ENCODE results near the gene COPB1.
A peak's percentile ranks its signal among the peaks of the same experiment; 100 is the strongest.

COPB1 gene

GRCh38 chr11:14499560-14500180, at the start of gene COPB1:
Gene COPB1 (minus strand): TSS chr11:14499811. CDS start chr11:14498928, 883 bp downstream.
- Histone ChIP-seq H4K20me1 (peaks cover 38% of the 10 kb centered on the region), H3K27me3 (no peaks in the 10 kb centered on the region), H3K27ac (peak within 1 kb of the TSS; percentile 68), H3K4me3 (peak within 1 kb of the TSS; percentile 82), H3K36me3 (peaks cover 48% of the 10 kb centered on the region), H3K9ac (peak within 1 kb of the TSS; percentile 84), H3K4me1 (peaks cover 21% of the 10 kb centered on the region), H3K4me2 (peak within 1 kb of the TSS; percentile 86), H3K9me3 (no peaks in the 10 kb centered on the region)
- no peak for TF ChIP-seq Cebpa-rat (IDR thresholded peaks at IDR 0.05)

- Histone ChIP-seq H3K36me3 (no peaks in the 10 kb centered on the region), H3K4me1 (no peaks in the 10 kb centered on the region), H3K9me3 (no peaks in the 10 kb centered on the region), H3K27me3 (no peaks in the 10 kb centered on the region), H3K4me3 (no peak overlapping the region), H4K20me1 (no peaks in the 10 kb centered on the region), H3K27ac (no peak overlapping the region), H3K4me2 (no peak overlapping the region), H3K9ac (no peak overlapping the region)
- no peak for TF ChIP-seq Cebpa-rat (IDR thresholded peaks at IDR 0.05)
These were observed 47.8 kb upstream of the COPB1 start for GRCh38 chr11:14547440-14547839.

- Histone ChIP-seq H3K4me1 (no peaks in the 10 kb centered on the region), H3K9ac (no peak overlapping the region), H3K27me3 (no peaks in the 10 kb centered on the region), H3K4me2 (no peak overlapping the region), H3K36me3 (no peaks in the 10 kb centered on the region), H3K27ac (no peak overlapping the region), H3K9me3 (no peaks in the 10 kb centered on the region), H3K4me3 (no peak overlapping the region), H4K20me1 (no peaks in the 10 kb centered on the region)
- TF ChIP-seq Cebpa-rat (IDR thresholded peaks at IDR 0.05) = no peak
These were observed 47.1 kb upstream of the COPB1 start for GRCh38 chr11:14546672-14547071.

- TF ChIP-seq Cebpa-rat (IDR thresholded peaks at IDR 0.05) = no peak
- Histone ChIP-seq H3K36me3 (no peaks in the 10 kb centered on the region), H3K27ac (no peak overlapping the region), H3K27me3 (no peaks in the 10 kb centered on the region), H3K4me2 (no peak overlapping the region), H3K4me3 (no peak overlapping the region), H4K20me1 (no peaks in the 10 kb centered on the region), H3K9me3 (no peaks in the 10 kb centered on the region), H3K9ac (no peak overlapping the region), H3K4me1 (peaks cover 8% of the 10 kb centered on the region)
These were observed 45.0 kb upstream of the COPB1 start for GRCh38 chr11:14544611-14545010.

- Histone ChIP-seq H3K4me1 (peaks cover 8% of the 10 kb centered on the region), H3K27ac (no peak overlapping the region), H3K9me3 (no peaks in the 10 kb centered on the region), H3K9ac (no peak overlapping the region), H4K20me1 (no peaks in the 10 kb centered on the region), H3K4me2 (no peak overlapping the region), H3K36me3 (no peaks in the 10 kb centered on the region), H3K27me3 (no peaks in the 10 kb centered on the region), H3K4me3 (no peak overlapping the region)
- no peak for TF ChIP-seq Cebpa-rat (IDR thresholded peaks at IDR 0.05)
These were observed 43.6 kb upstream of the COPB1 start for GRCh38 chr11:14543260-14543659.

- H3K36me3 ChIP-seq = no peaks in the 10 kb centered on the region
- no peak overlapping the region for H3K4me2 ChIP-seq
- H3K9ac ChIP-seq = no peak overlapping the region
These were observed 42.7 kb upstream of the COPB1 start for GRCh38 chr11:14542324-14542723.

GRCh38 chr11:14541192-14541947, 41.8 kb upstream of the COPB1 start:
- no peak overlapping the region for H3K27ac ChIP-seq
- no peaks in the 10 kb centered on the region for H3K27me3 ChIP-seq
- no peak overlapping the region for H3K4me3 ChIP-seq
- no peak overlapping the region for H3K9ac ChIP-seq
- H3K36me3 ChIP-seq = no peaks in the 10 kb centered on the region
- TF ChIP-seq Cebpa-rat (IDR thresholded peaks at IDR 0.05) = no peak
- H4K20me1 ChIP-seq = no peaks in the 10 kb centered on the region
- peaks cover 8% of the 10 kb centered on the region for H3K4me1 ChIP-seq
- no peak overlapping the region for H3K4me2 ChIP-seq
- H3K9me3 ChIP-seq = no peaks in the 10 kb centered on the region

More at GRCh38 chr11:14542324-14542723, 42.7 kb upstream of the COPB1 start:
- Histone ChIP-seq H3K4me1 (peaks cover 8% of the 10 kb centered on the region), H3K4me3 (no peak overlapping the region), H3K27me3 (no peaks in the 10 kb centered on the region), H3K9me3 (no peaks in the 10 kb centered on the region), H3K27ac (no peak overlapping the region), H4K20me1 (no peaks in the 10 kb centered on the region)
- no peak for TF ChIP-seq Cebpa-rat (IDR thresholded peaks at IDR 0.05)

GRCh38 chr11:14539982-14540421, 40.4 kb upstream of the COPB1 start:
- no peaks in the 10 kb centered on the region for H4K20me1 ChIP-seq
- H3K36me3 ChIP-seq = no peaks in the 10 kb centered on the region
- H3K9ac ChIP-seq = no peak overlapping the region
- H3K27ac ChIP-seq = no peak overlapping the region
- H3K9me3 ChIP-seq = no peaks in the 10 kb centered on the region
- H3K4me3 ChIP-seq = no peak overlapping the region
- H3K4me1 ChIP-seq = peaks cover 8% of the 10 kb centered on the region
- H3K27me3 ChIP-seq = no peaks in the 10 kb centered on the region
- peak overlapping the region; percentile 22; the same call in 1 of the 2 replicates for H3K4me2 ChIP-seq
- no peak for TF ChIP-seq Cebpa-rat (IDR thresholded peaks at IDR 0.05)

- no peak for TF ChIP-seq Cebpa-rat (IDR thresholded peaks at IDR 0.05)
- Histone ChIP-seq H3K27ac (no peak overlapping the region), H3K4me1 (peaks cover 8% of the 10 kb centered on the region), H3K4me3 (no peak overlapping the region), H3K27me3 (no peaks in the 10 kb centered on the region), H4K20me1 (no peaks in the 10 kb centered on the region), H3K9ac (no peak overlapping the region), H3K4me2 (no peak overlapping the region), H3K9me3 (no peaks in the 10 kb centered on the region), H3K36me3 (no peaks in the 10 kb centered on the region)
These were observed 39.4 kb upstream of the COPB1 start for GRCh38 chr11:14538926-14539554.

Measured in BLaER1 (cell line).